Measurements from ENCODE around the gene RAP1GAP2.

Gene RAP1GAP2

DNA sequence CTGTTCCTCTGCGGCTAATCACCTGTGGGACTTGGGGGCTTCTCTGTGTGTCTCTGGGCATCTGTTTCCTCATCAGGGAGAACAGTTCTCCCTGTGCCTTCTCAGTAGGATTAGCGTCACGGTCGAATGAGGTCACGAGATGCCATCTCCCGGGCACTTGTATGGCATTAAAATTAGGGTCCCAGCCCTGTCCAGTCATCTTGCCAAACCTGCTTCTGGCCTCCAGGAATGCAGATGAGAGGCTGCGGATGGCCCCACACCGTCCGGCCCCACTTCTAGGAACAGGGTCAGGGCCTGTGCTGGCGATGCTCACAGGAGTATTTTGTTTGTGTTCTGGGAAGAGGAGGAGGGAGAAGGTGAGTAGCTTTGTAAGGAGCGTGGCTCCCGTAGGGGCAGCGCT lies 208.7 kb downstream of the RAP1GAP2 start:
- DNase-seq = no peak

DNA sequence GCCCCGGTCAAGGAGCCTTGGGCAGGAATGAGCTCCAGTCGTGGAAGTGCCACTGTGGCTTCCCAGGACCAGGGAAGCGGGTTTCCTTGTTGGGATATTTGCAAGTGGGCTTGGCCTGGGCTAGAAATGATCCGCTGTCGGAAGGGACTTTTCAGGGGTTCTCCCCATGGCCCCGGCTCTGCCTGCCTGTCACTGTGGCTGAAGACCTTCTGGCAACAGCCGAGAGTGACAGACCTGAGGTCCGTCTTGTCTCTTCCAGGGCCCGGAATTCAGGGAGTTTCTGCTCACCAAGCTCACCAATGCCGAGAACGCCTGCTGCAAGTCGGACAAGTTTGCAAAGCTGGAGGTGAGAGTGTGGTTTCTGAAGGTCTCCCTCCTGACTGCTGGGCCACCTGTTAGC lies 209.5 kb downstream of the RAP1GAP2 start:
- no peak for DNase-seq

GRCh38 chr17:3006801-3007200 lies 210.6 kb downstream of the RAP1GAP2 start:
- no peak for DNase-seq

DNA sequence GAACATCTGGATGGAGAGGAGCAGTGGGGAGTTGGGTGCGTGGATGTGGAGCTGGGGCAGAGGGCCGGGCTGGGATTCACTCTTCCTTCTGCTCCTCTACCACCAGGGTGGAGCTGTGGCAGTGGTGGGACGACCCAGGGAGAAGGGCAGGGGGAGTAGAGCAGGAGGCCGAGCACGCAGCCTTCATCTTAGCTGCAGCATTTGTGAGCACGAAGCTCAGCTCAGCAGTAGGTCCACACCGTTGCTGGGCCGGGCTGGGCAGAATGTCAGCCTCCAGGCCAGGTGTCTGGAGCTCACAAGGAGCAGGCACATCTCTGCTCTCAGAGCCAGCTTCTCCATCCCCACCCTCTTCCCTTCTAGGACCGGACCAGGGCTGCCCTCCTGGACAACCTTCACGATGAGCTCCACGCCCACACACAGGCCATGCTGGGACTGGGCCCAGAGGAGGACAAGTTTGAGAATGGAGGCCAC lies 211.4 kb downstream of the RAP1GAP2 start:
- DNase-seq = no peak

DNA sequence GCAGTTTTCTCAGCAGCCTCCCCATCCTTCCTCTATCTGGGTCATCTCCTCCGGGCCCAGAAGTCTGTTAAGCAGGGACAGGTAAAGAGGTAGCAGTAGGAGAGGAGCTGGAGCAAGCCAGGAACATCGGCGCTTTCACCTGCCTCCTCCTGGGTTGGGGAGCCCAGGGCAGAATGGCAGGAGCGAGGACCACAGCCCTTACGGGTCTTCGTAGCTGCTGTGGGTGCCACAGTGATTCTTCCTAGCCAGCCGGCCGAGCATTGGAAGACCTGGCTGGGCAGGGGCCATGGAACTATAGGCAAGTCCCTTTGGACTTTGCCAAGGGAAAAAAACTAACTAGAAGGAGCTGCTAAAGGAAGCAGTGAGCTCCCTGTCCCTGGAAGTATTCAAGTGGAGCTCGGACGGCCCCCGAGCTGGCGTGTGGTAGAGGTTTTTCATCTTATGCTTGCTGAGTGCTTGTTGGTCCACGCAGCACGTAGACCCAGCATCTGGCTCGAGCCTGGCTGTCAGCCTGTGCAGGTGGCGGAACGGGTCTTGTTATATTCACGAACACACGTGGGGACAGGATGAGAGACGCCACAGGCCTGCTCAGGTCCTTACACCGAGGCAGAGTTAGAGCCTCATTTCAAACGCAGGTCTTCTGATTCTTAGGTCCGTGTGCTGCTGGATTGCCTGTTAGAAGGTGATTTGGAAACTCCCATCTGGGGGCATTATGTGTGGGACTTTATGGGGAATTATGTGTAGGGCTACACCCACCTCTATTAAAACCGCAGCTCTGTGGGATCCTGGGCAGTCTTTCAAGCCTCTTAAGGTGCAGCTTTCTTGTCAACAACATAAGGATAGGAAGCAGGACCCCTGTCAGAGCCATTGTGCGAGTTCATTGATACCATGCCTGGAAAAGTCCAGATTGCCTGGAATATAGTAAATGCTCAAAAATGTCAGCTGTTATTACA lies 212.4 kb downstream of the RAP1GAP2 start:
- no peak for DNase-seq

DNA sequence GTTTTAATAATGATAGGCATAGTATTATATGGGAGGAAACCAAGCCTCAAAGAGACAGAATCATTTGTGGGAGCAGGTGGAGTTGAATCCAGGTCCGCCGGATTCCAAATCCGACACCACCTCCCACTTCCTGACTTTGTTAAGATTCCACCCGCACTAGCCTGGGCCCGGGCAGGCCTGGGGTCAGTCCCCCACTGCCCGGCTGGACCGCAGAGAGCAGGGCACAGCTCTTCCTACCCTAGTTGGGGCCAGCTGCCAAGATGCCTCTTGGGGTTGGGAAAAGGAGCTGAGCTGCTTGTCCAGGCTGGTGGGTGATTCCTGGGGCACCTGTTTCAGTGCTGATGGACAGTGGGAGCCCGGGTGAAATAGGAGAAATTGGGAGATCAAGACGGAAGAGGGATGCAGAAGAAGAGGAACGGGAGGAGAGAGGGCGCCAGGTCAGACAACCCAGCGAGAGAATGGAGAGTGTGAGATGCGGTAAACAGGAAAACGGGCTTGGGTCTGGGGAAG lies 213.2 kb downstream of the RAP1GAP2 start:
- DNase-seq = no peak

DNA sequence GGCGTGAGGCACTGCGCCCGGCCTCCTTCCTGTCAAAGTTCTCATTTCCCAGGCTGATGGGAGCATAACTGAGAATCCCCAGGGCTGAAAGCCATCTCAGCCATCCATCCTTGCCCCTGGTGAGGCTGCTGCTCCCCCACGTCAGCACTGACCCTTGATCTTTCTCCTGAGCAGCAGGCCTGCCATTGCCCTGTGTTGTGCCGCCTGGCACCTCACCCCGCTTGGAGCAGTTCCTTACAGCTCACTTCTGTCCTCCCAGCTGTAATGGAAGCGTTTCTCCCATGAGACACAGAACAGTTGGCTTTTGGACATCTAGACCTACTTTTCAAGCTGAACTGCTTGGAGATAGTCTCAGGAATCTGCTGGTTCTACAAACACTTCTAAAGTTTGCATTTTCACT lies 215.7 kb downstream of the RAP1GAP2 start:
- DNase-seq = no peak

DNA sequence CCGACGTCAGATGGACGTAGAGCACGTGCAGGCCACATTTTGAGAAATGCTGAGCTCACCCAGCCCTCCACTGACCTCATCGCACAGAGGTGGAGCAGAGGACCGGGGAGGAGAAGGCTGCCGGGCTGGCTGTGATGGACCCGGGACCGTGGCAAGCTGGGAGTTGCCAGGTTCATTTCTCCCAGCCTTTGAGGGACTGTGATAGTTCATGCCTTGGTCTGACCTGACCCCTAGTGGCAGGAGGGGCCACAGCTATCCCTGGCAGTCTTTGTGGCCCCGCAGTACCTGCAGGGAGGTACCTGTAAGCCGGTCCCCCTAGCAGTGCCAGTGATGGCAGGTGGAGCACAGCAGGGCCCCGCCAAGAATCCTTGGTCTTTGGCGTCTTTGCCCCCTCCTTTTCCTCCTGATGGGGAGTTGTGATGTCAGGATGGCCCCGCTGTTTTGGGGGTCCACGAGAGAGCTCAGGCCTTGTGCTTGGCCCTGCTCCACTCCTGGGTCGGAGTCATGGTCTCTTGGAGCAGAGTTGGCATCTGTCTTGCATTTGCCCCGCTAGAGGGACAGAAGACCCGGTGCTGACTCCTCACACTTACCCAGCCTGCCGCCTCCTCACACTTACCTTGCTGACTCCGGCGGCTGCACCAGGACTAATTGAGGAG lies 216.8 kb downstream of the RAP1GAP2 start:
- no peak for DNase-seq

GRCh38 chr17:3015890-3016289 lies 219.7 kb downstream of the RAP1GAP2 start:
- no peak for DNase-seq

DNA sequence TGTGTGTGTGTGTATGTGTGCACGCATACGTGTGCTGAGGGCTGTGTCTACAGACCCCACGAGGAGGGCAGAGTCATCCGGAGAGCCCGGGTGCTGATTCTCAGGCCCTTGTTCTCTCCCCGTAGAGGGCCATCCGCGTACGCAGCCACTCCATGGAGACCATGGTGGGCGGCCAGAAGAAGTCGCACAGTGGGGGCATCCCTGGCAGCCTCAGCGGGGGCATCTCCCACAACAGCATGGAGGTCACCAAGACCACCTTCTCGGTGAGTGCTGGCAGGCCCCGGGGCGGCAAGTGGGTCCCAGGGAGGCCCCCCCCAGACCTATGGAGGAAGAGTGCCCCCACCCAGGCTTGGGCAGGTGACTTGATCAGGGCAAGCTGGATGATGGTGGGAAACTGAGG lies 221.7 kb downstream of the RAP1GAP2 start:
- DNase-seq = no peak

- DNase-seq = no peak
Observed at GRCh38 chr17:3019761-3020160, 223.5 kb downstream of the RAP1GAP2 start.

DNA sequence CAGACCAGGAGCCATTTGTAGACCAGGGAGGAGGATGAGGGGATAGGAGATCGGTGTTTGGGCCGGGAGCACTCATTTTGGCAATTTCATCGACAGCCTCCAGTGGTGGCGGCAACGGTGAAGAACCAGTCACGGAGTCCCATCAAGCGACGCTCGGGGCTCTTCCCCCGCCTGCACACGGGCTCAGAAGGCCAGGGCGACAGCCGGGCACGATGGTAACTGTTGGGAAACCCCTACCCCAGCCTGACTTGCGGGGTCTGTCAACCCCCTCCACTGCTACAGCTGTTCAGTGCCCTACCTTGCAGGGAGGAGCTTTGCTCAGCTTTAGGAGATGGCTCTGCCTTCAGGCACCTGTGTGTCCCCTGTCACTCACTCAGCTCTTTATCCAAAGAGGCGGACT lies 224.1 kb downstream of the RAP1GAP2 start:
- no peak for DNase-seq

GRCh38 chr17:3022197-3022596 lies 226.0 kb downstream of the RAP1GAP2 start:
- no peak for DNase-seq

GRCh38 chr17:3024346-3024745 lies 228.1 kb downstream of the RAP1GAP2 start:
- no peak for DNase-seq

GRCh38 chr17:3025421-3026124 lies 229.3 kb downstream of the RAP1GAP2 start:
- no peak for DNase-seq

DNA sequence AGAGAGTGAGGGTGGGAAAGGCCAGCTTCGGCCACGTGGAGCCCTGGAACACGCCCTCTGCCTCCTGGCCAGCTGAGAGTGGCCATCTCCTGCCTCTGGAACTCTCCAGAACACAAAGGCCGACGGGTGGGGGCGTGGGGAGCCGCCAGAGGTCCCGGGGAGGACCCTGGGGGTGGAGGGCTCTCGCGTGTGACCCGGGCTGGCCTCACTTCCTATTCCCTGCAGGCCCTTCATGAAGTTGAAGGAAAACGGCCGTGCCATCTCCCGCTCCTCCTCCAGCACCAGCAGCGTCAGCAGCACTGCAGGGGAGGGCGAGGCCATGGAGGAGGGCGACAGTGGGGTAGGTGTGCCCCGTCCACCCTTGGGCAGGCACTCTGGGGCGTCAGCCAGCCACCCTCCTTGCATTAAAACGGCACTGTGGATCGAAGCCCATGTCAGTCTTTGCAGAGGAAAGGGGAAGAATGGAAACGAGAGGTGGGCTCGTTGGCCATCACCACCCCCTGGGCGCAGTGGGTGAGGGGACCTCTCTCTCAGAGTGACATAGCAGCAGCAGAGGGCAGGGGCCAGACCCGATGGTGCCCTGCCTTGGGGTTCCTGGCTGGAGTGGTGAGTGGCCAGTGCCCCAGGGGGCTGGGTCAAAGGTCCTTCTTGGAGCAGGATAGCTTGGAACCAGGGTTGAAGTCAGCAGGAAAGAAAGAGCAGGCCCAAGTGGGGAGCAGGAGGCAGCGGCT lies 230.1 kb downstream of the RAP1GAP2 start:
- no peak for DNase-seq

DNA sequence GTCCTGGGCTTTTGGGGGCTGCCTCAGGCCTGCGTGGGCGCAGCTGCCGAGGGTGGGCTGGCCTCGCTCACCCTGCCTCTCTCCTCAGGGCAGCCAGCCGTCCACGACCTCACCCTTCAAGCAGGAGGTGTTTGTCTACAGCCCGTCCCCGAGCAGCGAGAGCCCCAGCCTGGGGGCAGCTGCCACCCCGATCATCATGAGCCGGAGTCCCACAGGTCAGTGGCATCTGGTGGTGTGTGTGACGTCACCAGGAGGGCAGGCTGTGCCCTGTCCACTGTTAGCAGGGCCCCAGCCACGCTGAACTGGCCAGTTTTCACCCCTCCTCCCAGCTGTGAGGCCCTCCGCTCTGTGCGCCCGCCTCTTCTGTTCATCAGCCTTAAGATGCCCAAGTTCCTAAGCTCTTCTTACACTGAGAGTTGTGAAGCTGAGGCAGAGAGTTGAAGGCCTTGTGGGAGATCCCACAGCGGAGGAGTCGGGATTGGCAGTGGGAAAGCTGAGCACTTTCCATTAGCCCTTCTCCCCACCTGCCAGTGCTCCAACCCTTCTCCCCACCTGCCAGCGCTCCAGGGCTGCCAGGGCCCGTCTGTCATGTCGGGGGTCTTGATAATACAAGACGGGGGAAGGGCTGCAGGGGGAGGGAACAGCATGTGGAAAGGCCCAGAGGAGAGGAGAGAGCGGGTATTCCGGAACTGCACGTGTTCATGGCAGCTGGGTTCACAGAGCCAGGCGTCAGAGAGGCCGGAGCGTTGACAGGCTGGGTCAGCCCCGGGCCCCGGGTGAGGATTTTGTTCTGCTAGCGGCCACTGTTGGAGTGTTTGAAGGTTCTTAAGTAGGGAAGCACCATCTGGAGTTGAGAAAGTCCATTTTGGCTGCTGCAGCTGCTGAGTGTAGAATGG lies 230.9 kb downstream of the RAP1GAP2 start:
- DNase-seq = no peak

GRCh38 chr17:3027786-3028532 lies 231.7 kb downstream of the RAP1GAP2 start:
- no peak for DNase-seq

DNA sequence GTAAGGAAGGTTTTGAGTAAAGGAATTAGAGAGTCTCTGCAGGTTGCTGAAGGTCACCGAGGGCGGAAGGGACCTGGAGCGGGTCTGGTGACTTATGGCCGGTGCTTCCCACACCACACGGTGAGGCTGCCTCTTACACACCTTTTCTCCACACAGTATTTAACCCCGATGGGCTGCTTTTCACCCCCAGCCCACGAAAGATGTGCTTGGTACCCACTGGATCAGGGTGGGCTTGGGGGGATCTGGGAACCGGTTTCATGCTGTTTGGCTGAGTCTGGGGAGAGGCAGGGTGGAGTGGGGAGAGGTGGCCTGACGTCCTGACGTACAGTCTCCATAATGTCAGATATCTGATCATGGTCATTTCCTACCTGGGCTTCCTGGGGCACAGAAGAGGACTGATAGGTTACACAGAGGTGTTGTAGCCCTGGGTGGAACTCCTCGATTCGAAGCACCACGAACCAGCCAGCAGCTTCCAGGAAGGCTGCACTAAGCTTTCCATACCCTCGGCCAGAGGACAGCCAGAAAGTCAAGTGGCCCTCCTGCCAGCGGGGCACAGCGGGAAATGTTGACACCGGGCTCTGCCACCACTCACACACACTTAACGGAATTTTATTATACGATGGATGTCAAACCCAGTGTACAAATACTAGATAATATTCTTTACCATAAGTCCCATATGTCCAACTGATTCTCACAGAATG lies 233.1 kb downstream of the RAP1GAP2 start:
- DNase-seq = no peak

DNA sequence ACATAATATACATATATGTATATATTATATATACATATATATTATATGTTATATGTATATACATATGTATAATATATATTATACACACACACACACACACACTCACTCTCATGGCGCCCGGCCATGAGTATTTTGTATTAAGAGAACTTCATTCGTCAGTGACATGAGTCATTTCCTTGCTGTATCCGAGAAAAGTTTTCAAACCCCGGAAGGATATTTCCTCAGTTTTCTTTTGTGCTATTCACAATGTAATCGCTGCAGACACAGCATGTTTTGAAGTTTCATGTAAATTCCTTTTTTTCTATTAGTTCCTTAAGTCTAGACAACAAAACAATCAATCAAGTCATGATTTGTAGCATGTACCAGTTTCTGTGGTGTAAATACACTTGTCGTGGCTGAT lies 233.9 kb downstream of the RAP1GAP2 start:
- no peak for DNase-seq
